Gastrocnemius medialis (tissue), 4 donors: ENCODE results near the gene GALNT9. TPM values are rescaled to one million over a fixed set of nuclear protein-coding genes. Genes with fewer than 3 reads are reported as not detected.

Experiments used
- ATAC-seq, 2 donors: fragments of 150-250 bp; one replicate each; pipeline ENCODE4 v1.9.1; 2016
- DNase-seq, 2 donors: peaks; one replicate each; pipeline ENCODE4 v3.0.0-alpha.2; 2019
- H3K27ac ChIP-seq, 4 donors: fragments of 200-600 bp; sonication (generic); 1 replicate in 1 of 4; 2 replicates in 3 of 4; pipeline ENCODE4 v1.5.1; 2016 to 2018; ENCODE audit warnings: mild to moderate bottlenecking in 2 of 4, moderate library complexity in 1 of 4
- H3K27me3 ChIP-seq, 3 donors: fragments of 200-600 bp; sonication (generic) in 2 of 3; 1 replicate in 1 of 3; 2 replicates in 2 of 3; pipeline versions ENCODE4 v1.5.1 to v1.6.0; 2016 to 2019; ENCODE audit warnings: mild to moderate bottlenecking in 1 of 3, moderate library complexity in 1 of 3
- H3K36me3 ChIP-seq, 2 donors: fragments of 200-600 bp; sonication (generic) in 1 of 2; one replicate each; pipeline ENCODE4 v1.5.1; 2017 to 2018
- H3K4me1 ChIP-seq, 2 donors: fragments of 200-600 bp; sonication (generic) in 1 of 2; one replicate each; pipeline ENCODE4 v1.5.1; 2016 to 2017; ENCODE audit warnings: mild to moderate bottlenecking in 2 of 2
- H3K4me3 ChIP-seq, 4 donors: fragments of 200-600 bp; sonication (generic) in 3 of 4; 1 replicate in 1 of 4; 2 replicates in 3 of 4; pipeline ENCODE4 v1.5.1; 2016 to 2019; ENCODE audit warnings: mild to moderate bottlenecking in 2 of 4
- H3K9me3 ChIP-seq, 3 donors: fragments of 200-600 bp; sonication (generic) in 2 of 3; 1 replicate in 1 of 3; 2 replicates in 2 of 3; pipeline ENCODE4 v1.5.1; 2016 to 2019
- CTCF ChIP-seq, 5 experiments: fragments of 450-650 bp in 3 of 5; fragments of 200-600 bp in 2 of 5; sonication (generic) in 2 of 5; IDR thresholded peaks in 4 of 5; conservative IDR thresholded peaks in 1 of 5; 1 replicate in 4 of 5; 2 replicates in 1 of 5; pipeline ENCODE4 v1.5.1; 2016 to 2019; ENCODE audit warnings: antibody characterized with exemption in 5 of 5, mild to moderate bottlenecking in 3 of 5, moderate library complexity in 3 of 5
- POLR2A ChIP-seq, 2 donors: fragments of 450-650 bp; IDR thresholded peaks; one replicate each; pipeline ENCODE4 v1.6.1; 2017; ENCODE audit warnings: antibody characterized with exemption in 2 of 2, mild to moderate bottlenecking in 2 of 2, moderate library complexity in 2 of 2
- in situ Hi-C, 4 donors: fragments of 200-750 bp; cut with MboI; loops; one replicate each; pipeline versions ENCODE4 v1.15.0 to v1.8.0; 2017; ENCODE audit warnings: low sequenced_read_pairs in 4 of 4
- intact Hi-C: fragments of 100-400 bp; cut with DNase I; formaldehyde crosslinking; loops from one replicate; pipeline ENCODE4 v1.15.1; 2023; ENCODE audit warnings: low total_unique reads
- total RNA-seq, 4 donors: library from RNA; depleted of rRNA; stranded (reverse); fragments of >200 nt; gene quantifications; one replicate each; pipeline versions ENCODE4 v1.1.0 to v1.2.3, GENCODE V29; 2016

Gene GALNT9
- total RNA-seq, 4 donors from 2014 or later = not detected

GRCh38 chr12:132362996-132363660 lies 33.7 kb upstream of the GALNT9 start:
- no peaks in the 10 kb centered on the region for H3K9me3 ChIP-seq
- no peak for TF ChIP-seq CTCF (IDR thresholded peaks at IDR 0.05 in 4 of 5, conservative IDR thresholded peaks at IDR 0.05 in 1 of 5)
- no peak for TF ChIP-seq POLR2A (IDR thresholded peaks at IDR 0.05)
- H3K27ac ChIP-seq = no peak overlapping the region
- H3K27me3 ChIP-seq = peaks cover 2 to 17% (median 5%) of the 10 kb centered on the region in 3 donors
- in situ Hi-C loops (no loop called here), intact Hi-C loops (no loop called here)
- H3K4me3 ChIP-seq = no peak overlapping the region
- no peaks in the 10 kb centered on the region for H3K4me1 ChIP-seq
- ATAC-seq (no peak), DNase-seq (peak in 1 of 2 donors; percentile 4)
- H3K36me3 ChIP-seq = no peaks in the 10 kb centered on the region

GRCh38 chr12:132360906-132361777 lies 31.8 kb upstream of the GALNT9 start:
- Histone ChIP-seq H3K36me3 (no peaks in the 10 kb centered on the region), H3K27me3 (peaks cover 6 to 12% (median 9%) of the 10 kb centered on the region in 3 donors), H3K27ac (no peak overlapping the region), H3K9me3 (no peaks in the 10 kb centered on the region), H3K4me3 (no peak overlapping the region), H3K4me1 (no peaks in the 10 kb centered on the region)
- intact Hi-C loops = no loop called here
- TF ChIP-seq CTCF (IDR thresholded peaks at IDR 0.05 in 4 of 5, conservative IDR thresholded peaks at IDR 0.05 in 1 of 5) = no peak
- no peak for TF ChIP-seq POLR2A (IDR thresholded peaks at IDR 0.05)
- in situ Hi-C loops = no loop called here
- DNase-seq = no peak
- no peak for ATAC-seq

- no peaks in the 10 kb centered on the region for H3K4me1 ChIP-seq
- peaks cover 6 to 15% (median 14%) of the 10 kb centered on the region in 3 donors for H3K27me3 ChIP-seq
- intact Hi-C loops (no loop called here), in situ Hi-C loops (no loop called here)
- no peaks in the 10 kb centered on the region for H3K36me3 ChIP-seq
- no peak for DNase-seq
- H3K9me3 ChIP-seq = no peaks in the 10 kb centered on the region
- H3K27ac ChIP-seq = no peak overlapping the region
- no peak for TF ChIP-seq CTCF (IDR thresholded peaks at IDR 0.05 in 4 of 5, conservative IDR thresholded peaks at IDR 0.05 in 1 of 5)
- TF ChIP-seq POLR2A (IDR thresholded peaks at IDR 0.05) = no peak
- ATAC-seq = no peak
- H3K4me3 ChIP-seq = no peak overlapping the region
Observed at GRCh38 chr12:132360410-132360809, 31.0 kb upstream of the GALNT9 start.

- DNase-seq = no peak
- intact Hi-C loops = no loop called here
- Histone ChIP-seq H3K9me3 (no peaks in the 10 kb centered on the region), H3K4me1 (no peaks in the 10 kb centered on the region), H3K27ac (no peak overlapping the region), H3K4me3 (no peak overlapping the region), H3K36me3 (no peaks in the 10 kb centered on the region), H3K27me3 (peaks cover 6 to 19% (median 18%) of the 10 kb centered on the region in 3 donors)
- ATAC-seq = no peak
- TF ChIP-seq CTCF (IDR thresholded peaks at IDR 0.05 in 4 of 5, conservative IDR thresholded peaks at IDR 0.05 in 1 of 5) = no peak
- no peak for TF ChIP-seq POLR2A (IDR thresholded peaks at IDR 0.05)
- in situ Hi-C loops = no loop called here
Observed at GRCh38 chr12:132359971-132360370, 30.6 kb upstream of the GALNT9 start.
